Naive thymus-derived CD4-positive, alpha-beta T cell (primary cell): Measurements from ENCODE around the gene EYS. TPM values are rescaled to one million over a fixed set of nuclear protein-coding genes. Genes with fewer than 3 reads are reported as not detected.
"Not testable (repeated sequence)": the region's sequence is repeated elsewhere in the genome, so short reads cannot be mapped to it uniquely, and the experiment has no call there.

Experiments used
- ATAC-seq: fragments of 150-1000 bp; cut with Tn5 transposase; 2 replicates; pipeline ENCODE4 v1.10.0; 2021; ENCODE audit warnings: mild to moderate bottlenecking, moderate library complexity
- CTCF ChIA-PET: fragments of 350-600 bp; sonication (Branson Sonifier 250); formaldehyde crosslinking; loops from one replicate; lab custom pipeline; 2021; ENCODE audit warnings: antibody characterized with exemption; lab: Charles Lee
- POLR2A ChIA-PET: fragments of 350-600 bp; sonication (Branson Sonifier 250); formaldehyde crosslinking; loops from one replicate; lab custom pipeline; 2021; ENCODE audit warnings: antibody characterized with exemption, inconsistent platforms; lab: Charles Lee
- DNase-seq, 9 donors: peaks; one replicate each; pipeline versions ENCODE4 v3.0.0 to v3.0.0-alpha.2; 2020 to 2022; ENCODE audit warnings: mixed read lengths in 1 of 9
- H3K27ac ChIP-seq: one replicate; pipeline ENCODE4 v1.7.0; 2013; ENCODE audit warnings: mild to moderate bottlenecking, low read depth, low read length, moderate library complexity
- H3K27me3 ChIP-seq, 2 donors: one replicate each; pipeline ENCODE4 v1.7.0; 2013; ENCODE audit warnings: low read length in 2 of 2, mild to moderate bottlenecking in 2 of 2, moderate library complexity in 2 of 2; ENCODE audit not compliant: control insufficient read depth in 2 of 2, insufficient read depth in 2 of 2
- H3K36me3 ChIP-seq, 3 experiments: 1 replicate in 2 of 3; 2 replicates in 1 of 3; pipeline ENCODE4 v1.7.0; 2013; ENCODE audit warnings: low read length in 3 of 3, mild to moderate bottlenecking in 3 of 3, moderate library complexity in 1 of 3; ENCODE audit not compliant: insufficient read depth in 3 of 3, control insufficient read depth in 2 of 3
- H3K4me1 ChIP-seq, 2 donors: one replicate each; pipeline ENCODE4 v1.7.0; 2013; ENCODE audit warnings: low read length in 2 of 2, mild to moderate bottlenecking in 2 of 2, moderate library complexity in 1 of 2; ENCODE audit not compliant: control insufficient read depth in 2 of 2, insufficient read depth in 2 of 2
- H3K4me3 ChIP-seq: 2 replicates; pipeline ENCODE4 v1.7.0; 2013; ENCODE audit warnings: mild to moderate bottlenecking, low read length
- H3K9me3 ChIP-seq, 3 experiments: 1 replicate in 2 of 3; 2 replicates in 1 of 3; pipeline ENCODE4 v1.7.0; 2013; ENCODE audit warnings: low read length in 3 of 3; ENCODE audit not compliant: control insufficient read depth in 2 of 3
- H3K27ac Mint-ChIP-seq, 9 donors: one replicate each; pipeline ENCODE4 v1.8.0; 2020 to 2022; ENCODE audit warnings: mixed read lengths in 9 of 9, mild to moderate bottlenecking in 8 of 9, moderate library complexity in 5 of 9, inconsistent platforms in 2 of 9
- H3K27me3 Mint-ChIP-seq, 5 donors: one replicate each; pipeline ENCODE4 v1.8.0; 2021 to 2022; ENCODE audit warnings: mixed read lengths in 5 of 5, mild to moderate bottlenecking in 1 of 5
- H3K36me3 Mint-ChIP-seq, 5 donors: one replicate each; pipeline ENCODE4 v1.8.0; 2020 to 2022; ENCODE audit warnings: mixed read lengths in 5 of 5, mild to moderate bottlenecking in 3 of 5, inconsistent platforms in 1 of 5
- H3K4me1 Mint-ChIP-seq, 7 donors: one replicate each; pipeline ENCODE4 v1.8.0; 2020 to 2022; ENCODE audit warnings: mixed read lengths in 7 of 7, mild to moderate bottlenecking in 3 of 7, inconsistent platforms in 1 of 7
- H3K4me3 Mint-ChIP-seq, 10 donors: one replicate each; pipeline ENCODE4 v1.8.0; 2020 to 2022; ENCODE audit warnings: mild to moderate bottlenecking in 10 of 10, mixed read lengths in 10 of 10, moderate library complexity in 6 of 10, inconsistent platforms in 2 of 10
- H3K9me3 Mint-ChIP-seq, 11 donors: one replicate each; pipeline ENCODE4 v1.8.0; 2020 to 2022; ENCODE audit warnings: mixed read lengths in 11 of 11, mild to moderate bottlenecking in 4 of 11, inconsistent platforms in 1 of 11, moderate library complexity in 1 of 11
- intact Hi-C, 2 donors: fragments of 100-400 bp; cut with micrococcal nuclease; formaldehyde crosslinking; loops; one replicate each; pipeline ENCODE4 v1.15.1; 2023
- polyA plus RNA-seq, 2 donors: library from polyadenylated mRNA; unstranded; fragments of 300-500 nt; fragmentation: Illumina TruSeq; gene quantifications; one replicate each; pipeline ENCODE4 v1.2.3, GENCODE V29; 2021
- total RNA-seq, 6 experiments: library from RNA in 5 of 6; stranded (reverse) in 5 of 6; gene quantifications; 1 replicate in 5 of 6; 2 replicates in 1 of 6; pipeline ENCODE4 v1.2.3 and lab custom pipeline; 2021 to 2026

The EYS gene
- total and polyA plus RNA-seq, 7 experiments from 2014 or later, result 0.07 to 0.21 (median 0.13) TPM; not detected in 4

GRCh38 chr6:64469405-64469804 lies 1237.6 kb downstream of the EYS start:
- H3K9me3 ChIP-seq, H3K4me3 ChIP-seq, H3K36me3 ChIP-seq, H3K4me3 Mint-ChIP-seq, DNase-seq, H3K27me3 ChIP-seq, H3K27ac Mint-ChIP-seq, POLR2A ChIA-PET, intact Hi-C loops, ATAC-seq, CTCF ChIA-PET, H3K27me3 Mint-ChIP-seq, H3K36me3 Mint-ChIP-seq, H3K27ac ChIP-seq, H3K4me1 ChIP-seq, H3K4me1 Mint-ChIP-seq: not testable (repeated sequence)
- H3K9me3 Mint-ChIP-seq, result peaks cover 4 to 47% (median 13%) of the 10 kb centered on the region in 11 donors

- Histone ChIP-seq H3K27me3 (no peaks in the 10 kb centered on the region), H3K9me3 (no peaks in the 10 kb centered on the region), H3K4me1 (no peaks in the 10 kb centered on the region), H3K4me3 (no peak overlapping the region), H3K36me3 (no peaks in the 10 kb centered on the region), H3K27ac (no peak overlapping the region)
- no peak overlapping the region for H3K27ac Mint-ChIP-seq
- CTCF ChIA-PET, result no interaction called here
- POLR2A ChIA-PET, result no interaction called here
- intact Hi-C loops, result no loop called here
- peaks cover 4 to 52% (median 12%) of the 10 kb centered on the region in 11 donors for H3K9me3 Mint-ChIP-seq
- no peaks in the 10 kb centered on the region for H3K27me3 Mint-ChIP-seq
- DNase-seq, result no peak
- ATAC-seq, result no peak
- H3K4me3 Mint-ChIP-seq, result no peak overlapping the region
- no peaks in the 10 kb centered on the region for H3K36me3 Mint-ChIP-seq
- H3K4me1 Mint-ChIP-seq, result no peaks in the 10 kb centered on the region
Observed at GRCh38 chr6:64467656-64468055, 1239.4 kb downstream of the EYS start.

- ChIA-PET CTCF (no interaction called here), POLR2A (no interaction called here)
- Mint-ChIP-seq H3K4me3 (no peak overlapping the region), H3K4me1 (no peaks in the 10 kb centered on the region), H3K9me3 (peaks cover 0 to 19% (median 0%) of the 10 kb centered on the region in 11 donors), H3K27ac (no peak overlapping the region), H3K36me3 (no peaks in the 10 kb centered on the region), H3K27me3 (no peaks in the 10 kb centered on the region)
- ATAC-seq (no peak), DNase-seq (no peak)
- no peaks in the 10 kb centered on the region for H3K9me3 ChIP-seq
- H3K27me3 ChIP-seq, result no peaks in the 10 kb centered on the region
- no peaks in the 10 kb centered on the region for H3K36me3 ChIP-seq
- H3K27ac ChIP-seq, result no peak overlapping the region
- H3K4me1 ChIP-seq, result no peaks in the 10 kb centered on the region
- intact Hi-C loops, result no loop called here
- H3K4me3 ChIP-seq, result no peak overlapping the region
Observed at GRCh38 chr6:64459411-64459944, 1247.5 kb downstream of the EYS start.

GRCh38 chr6:64448101-64448500 lies 1258.9 kb downstream of the EYS start:
- not testable (repeated sequence) for H3K4me3 ChIP-seq, ATAC-seq
- H3K9me3 Mint-ChIP-seq, result peaks cover 1 to 20% (median 12%) of the 10 kb centered on the region in 11 donors

GRCh38 chr6:64445038-64445437 lies 1262.0 kb downstream of the EYS start:
- Histone ChIP-seq H3K27me3 (no peaks in the 10 kb centered on the region), H3K4me3 (no peak overlapping the region), H3K9me3 (no peaks in the 10 kb centered on the region), H3K4me1 (no peaks in the 10 kb centered on the region), H3K27ac (no peak overlapping the region), H3K36me3 (no peaks in the 10 kb centered on the region)
- intact Hi-C loops, result no loop called here
- no peak overlapping the region for H3K4me3 Mint-ChIP-seq
- ATAC-seq (no peak), DNase-seq (no peak)
- no peak overlapping the region for H3K27ac Mint-ChIP-seq
- ChIA-PET CTCF (no interaction called here), POLR2A (no interaction called here)
- no peaks in the 10 kb centered on the region for H3K27me3 Mint-ChIP-seq
- peaks cover 1 to 27% (median 15%) of the 10 kb centered on the region in 11 donors for H3K9me3 Mint-ChIP-seq
- H3K36me3 Mint-ChIP-seq, result peaks cover 0 to 3% (median 0%) of the 10 kb centered on the region in 5 donors
- no peaks in the 10 kb centered on the region for H3K4me1 Mint-ChIP-seq

More at GRCh38 chr6:64448101-64448500, 1258.9 kb downstream of the EYS start:
- H3K36me3 ChIP-seq, H3K4me1 ChIP-seq, H3K4me1 Mint-ChIP-seq, H3K27ac Mint-ChIP-seq, H3K9me3 ChIP-seq, H3K27ac ChIP-seq, H3K36me3 Mint-ChIP-seq, H3K27me3 ChIP-seq, DNase-seq, CTCF ChIA-PET, POLR2A ChIA-PET, intact Hi-C loops, H3K4me3 Mint-ChIP-seq, H3K27me3 Mint-ChIP-seq: not testable (repeated sequence)

GRCh38 chr6:64439274-64439673 lies 1267.8 kb downstream of the EYS start:
- no peak for ATAC-seq
- DNase-seq, result no peak
- H3K27ac ChIP-seq, result no peak overlapping the region
- H3K4me3 ChIP-seq, result no peak overlapping the region
- H3K27me3 ChIP-seq, result no peaks in the 10 kb centered on the region
- no peaks in the 10 kb centered on the region for H3K4me1 Mint-ChIP-seq
- H3K36me3 Mint-ChIP-seq, result no peaks in the 10 kb centered on the region
- CTCF ChIA-PET, result no interaction called here
- no peaks in the 10 kb centered on the region for H3K36me3 ChIP-seq
- H3K4me3 Mint-ChIP-seq, result no peak overlapping the region
- no peaks in the 10 kb centered on the region for H3K4me1 ChIP-seq
- H3K9me3 ChIP-seq, result no peaks in the 10 kb centered on the region
- H3K27me3 Mint-ChIP-seq, result no peaks in the 10 kb centered on the region
- no peak overlapping the region for H3K27ac Mint-ChIP-seq
- intact Hi-C loops, result no loop called here
- POLR2A ChIA-PET, result no interaction called here
- peaks cover 0 to 27% (median 13%) of the 10 kb centered on the region in 11 donors for H3K9me3 Mint-ChIP-seq

GRCh38 chr6:64437996-64438395 lies 1269.0 kb downstream of the EYS start:
- POLR2A ChIA-PET, result no interaction called here
- no peaks in the 10 kb centered on the region for H3K27me3 Mint-ChIP-seq
- H3K4me3 ChIP-seq, result no peak overlapping the region

More at GRCh38 chr6:64437996-64438395, 1269.0 kb downstream of the EYS start:
- Histone ChIP-seq H3K4me1 (no peaks in the 10 kb centered on the region), H3K36me3 (no peaks in the 10 kb centered on the region), H3K27me3 (no peaks in the 10 kb centered on the region), H3K27ac (no peak overlapping the region), H3K9me3 (no peaks in the 10 kb centered on the region)
- CTCF ChIA-PET, result no interaction called here
- H3K27ac Mint-ChIP-seq, result no peak overlapping the region
- intact Hi-C loops, result no loop called here
- ATAC-seq (no peak), DNase-seq (no peak)
- no peaks in the 10 kb centered on the region for H3K4me1 Mint-ChIP-seq
- H3K9me3 Mint-ChIP-seq, result peaks cover 0 to 20% (median 11%) of the 10 kb centered on the region in 11 donors
- no peaks in the 10 kb centered on the region for H3K36me3 Mint-ChIP-seq
- no peak overlapping the region for H3K4me3 Mint-ChIP-seq
